GM19463 (cell line): Measurements from ENCODE around the gene MEP1B.
"Not testable (repeated sequence)": the region's sequence is repeated elsewhere in the genome, so short reads cannot be mapped to it uniquely, and the experiment has no call there.

Experiments used
- ATAC-seq: cut with Tn5 transposase; IDR thresholded peaks from one replicate; pipeline ENCODE4 v1.9.1; 2021; ENCODE audit warnings: mild to moderate bottlenecking, moderate library complexity; ENCODE audit not compliant: unreplicated experiment

The MEP1B gene

DNA sequence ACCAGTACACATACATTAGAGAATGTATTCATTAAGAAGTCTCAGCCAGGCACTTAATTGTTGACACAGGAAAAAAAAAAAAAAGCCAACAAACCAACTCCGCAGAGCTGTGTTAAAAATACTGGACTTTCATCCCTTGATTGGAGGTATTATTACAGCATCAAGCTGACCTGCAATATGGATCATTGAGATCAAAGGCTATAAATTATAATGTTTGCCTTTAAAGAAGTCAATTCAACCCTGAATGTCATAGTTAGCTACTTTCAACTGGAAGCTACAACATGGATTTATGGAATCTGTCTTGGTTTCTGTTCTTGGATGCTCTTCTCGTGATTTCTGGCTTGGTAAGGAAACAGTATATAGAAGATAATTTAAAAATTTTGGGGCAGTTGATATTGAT is at the start of gene MEP1B:
TSS of gene MEP1B (plus strand) at position 250 of the 400 bp plus-strand sequence. CDS start at position 282, 32 bp downstream.
- no peak for ATAC-seq

DNA sequence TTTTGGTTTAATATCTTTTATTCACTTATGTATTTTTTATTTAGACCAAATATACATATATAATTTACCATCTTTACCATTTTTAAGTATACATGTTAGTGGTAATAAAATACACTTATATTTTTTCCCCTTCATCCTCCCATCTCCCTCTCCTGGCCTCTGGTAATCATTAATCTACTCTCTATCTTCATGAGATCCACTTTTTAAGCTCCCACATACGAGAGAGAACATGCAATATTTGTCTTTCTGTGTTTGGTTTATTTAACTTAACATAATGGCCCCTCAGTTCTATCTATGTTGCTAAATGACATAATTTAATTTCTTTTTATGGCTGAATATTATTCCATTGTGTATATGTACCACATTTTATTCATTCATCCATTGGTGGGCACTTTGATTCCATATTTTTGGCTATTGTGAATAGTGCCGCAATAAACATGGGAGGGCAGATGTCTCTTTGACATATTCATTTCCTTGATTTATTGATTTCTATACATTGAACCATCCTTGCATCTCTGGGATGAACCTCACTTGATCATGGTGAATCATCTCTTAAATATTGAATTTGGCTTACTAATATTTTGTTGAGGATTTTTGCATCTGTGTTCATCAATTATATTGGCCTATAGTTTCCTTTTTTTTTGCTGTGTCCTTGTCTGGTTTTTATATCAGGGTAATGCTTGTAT is 41.5 kb upstream of the MEP1B start:
- no peak for ATAC-seq

DNA sequence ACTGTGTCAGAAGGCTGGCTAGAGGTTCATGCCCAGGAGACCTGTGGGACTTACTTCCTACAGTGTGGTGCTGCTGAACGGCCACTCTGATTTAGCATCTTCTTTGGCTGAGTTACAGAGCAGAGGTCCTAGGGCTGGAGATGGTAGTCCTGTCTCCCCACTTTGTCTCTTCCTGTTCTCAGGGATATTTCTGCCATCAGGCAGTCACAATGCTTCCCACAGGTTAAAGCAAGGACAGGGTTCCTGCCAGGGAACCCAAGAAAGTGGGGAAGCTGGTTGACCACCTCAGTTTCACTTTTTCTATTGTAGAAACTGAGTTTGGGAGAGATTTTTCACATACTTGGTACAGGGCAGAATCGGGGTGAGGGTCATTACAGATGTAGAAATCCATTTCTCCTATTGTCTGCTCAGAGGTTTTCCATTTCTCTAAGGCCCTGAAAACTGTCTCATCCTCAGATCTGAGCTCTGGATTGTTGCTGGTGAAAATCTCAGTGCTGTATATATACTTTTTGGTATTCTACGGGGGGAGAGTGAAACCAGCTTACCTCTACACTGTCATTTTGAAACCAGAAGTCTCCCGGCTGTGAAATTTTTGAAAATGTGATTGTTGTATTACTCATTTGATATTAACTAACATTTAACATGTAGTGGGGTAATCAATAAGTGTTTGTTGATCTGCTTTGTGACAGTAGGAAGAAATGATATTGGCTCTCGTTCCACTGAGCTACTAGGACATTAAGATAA is 37.0 kb upstream of the MEP1B start:
- peak; percentile 73 for ATAC-seq

DNA sequence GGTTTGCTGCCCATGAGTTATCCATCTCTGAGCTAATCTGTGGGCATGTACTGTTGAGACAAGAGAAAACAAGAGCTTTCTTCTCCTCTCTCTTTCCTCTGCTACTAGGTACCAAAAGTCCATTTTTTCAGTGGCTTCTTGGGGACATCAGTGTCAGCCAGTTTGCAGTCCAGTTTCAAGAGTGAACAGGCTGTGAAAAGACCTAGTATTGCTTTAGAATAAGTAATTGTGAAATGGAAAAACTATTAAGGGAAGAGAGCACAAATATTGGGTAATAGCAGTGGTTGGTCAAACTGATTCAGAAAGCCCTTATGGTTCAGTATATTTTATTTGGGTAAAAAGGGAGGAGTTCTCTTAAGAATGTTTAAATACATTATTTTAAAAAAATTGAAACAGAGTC is 33.0 kb upstream of the MEP1B start:
- no peak for ATAC-seq

DNA sequence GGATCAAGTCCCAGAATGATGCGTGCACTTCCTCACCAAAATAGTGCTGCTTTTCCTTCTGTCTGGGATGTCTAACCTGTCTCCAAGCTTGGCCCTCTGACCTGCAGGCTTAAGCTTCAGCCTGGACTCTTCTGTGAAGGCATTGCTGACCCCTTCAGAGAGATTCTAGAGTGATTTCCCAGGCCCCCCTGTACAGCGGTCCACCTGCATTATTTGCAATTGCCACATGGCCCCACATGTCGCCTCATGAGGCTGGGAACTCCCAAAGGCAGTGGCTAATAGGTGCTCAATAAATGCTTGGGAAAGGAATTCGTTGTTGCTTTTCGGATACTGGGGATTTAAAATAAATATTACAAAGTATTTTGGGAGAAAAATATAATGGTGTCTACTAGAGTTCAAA is 32.3 kb upstream of the MEP1B start:
- no peak for ATAC-seq

DNA sequence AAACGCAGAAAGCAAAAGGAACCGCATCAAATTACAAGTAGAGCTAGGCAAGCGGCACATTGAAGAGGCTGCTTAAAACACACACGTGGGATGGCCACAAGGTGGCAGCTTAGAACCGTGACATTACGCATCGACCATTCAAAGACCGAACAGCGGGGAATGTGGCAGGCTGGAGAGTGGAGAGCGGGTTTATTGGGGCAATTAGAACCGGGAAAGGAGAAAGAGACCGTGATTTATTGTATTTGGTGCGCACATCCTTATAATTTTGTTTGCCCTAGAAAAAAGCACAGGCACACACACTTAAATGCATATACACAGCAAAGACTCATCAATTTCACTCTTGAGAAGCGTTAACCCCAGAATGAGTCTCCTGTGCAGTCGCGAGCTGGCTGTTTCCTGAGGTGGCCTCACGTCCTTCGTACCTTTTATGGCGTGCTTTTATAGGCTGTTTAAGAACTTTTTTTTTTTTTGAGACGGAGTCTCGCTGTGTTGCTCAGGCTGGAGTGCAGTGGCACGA is 31.7 kb upstream of the MEP1B start:
- ATAC-seq = peak; percentile 95

DNA sequence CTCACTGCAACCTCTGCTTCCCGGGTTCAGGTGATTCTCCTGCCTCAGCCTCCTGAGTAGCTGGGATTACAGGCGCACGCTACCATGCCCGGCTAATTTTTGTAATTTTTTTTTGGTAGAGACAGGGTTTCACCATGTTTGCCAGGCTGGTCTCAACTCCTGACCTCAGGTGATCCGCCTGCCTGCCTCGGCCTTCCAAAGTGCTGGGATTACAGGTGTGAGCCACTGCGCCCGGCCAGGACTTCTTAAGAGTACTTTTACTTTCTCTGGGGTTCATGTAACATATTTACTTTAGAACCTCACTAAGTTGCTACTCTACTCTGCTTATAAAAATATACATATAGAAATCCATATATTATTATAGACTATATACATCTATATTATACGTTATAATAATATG is 31.2 kb upstream of the MEP1B start:
- ATAC-seq = not testable (repeated sequence)

DNA sequence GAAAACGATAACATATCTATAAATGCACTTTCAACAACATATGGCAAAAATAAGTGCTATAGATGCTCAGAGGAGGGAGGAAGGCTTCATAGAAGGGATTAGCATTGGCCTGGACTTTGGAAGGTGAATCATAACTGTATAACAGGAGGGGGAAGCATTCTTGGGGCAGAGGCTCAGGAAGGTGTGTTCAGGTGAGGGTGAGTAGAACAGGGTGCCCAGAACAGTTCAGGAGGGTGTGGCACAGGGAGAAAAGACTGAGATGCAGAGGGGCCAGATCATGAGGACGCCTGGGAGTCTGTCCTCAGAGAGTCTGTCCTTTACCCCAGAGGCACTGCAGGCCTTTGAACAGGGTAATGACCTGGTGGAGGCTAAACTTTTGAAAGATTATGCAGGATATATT is 29.3 kb upstream of the MEP1B start:
- no peak for ATAC-seq

DNA sequence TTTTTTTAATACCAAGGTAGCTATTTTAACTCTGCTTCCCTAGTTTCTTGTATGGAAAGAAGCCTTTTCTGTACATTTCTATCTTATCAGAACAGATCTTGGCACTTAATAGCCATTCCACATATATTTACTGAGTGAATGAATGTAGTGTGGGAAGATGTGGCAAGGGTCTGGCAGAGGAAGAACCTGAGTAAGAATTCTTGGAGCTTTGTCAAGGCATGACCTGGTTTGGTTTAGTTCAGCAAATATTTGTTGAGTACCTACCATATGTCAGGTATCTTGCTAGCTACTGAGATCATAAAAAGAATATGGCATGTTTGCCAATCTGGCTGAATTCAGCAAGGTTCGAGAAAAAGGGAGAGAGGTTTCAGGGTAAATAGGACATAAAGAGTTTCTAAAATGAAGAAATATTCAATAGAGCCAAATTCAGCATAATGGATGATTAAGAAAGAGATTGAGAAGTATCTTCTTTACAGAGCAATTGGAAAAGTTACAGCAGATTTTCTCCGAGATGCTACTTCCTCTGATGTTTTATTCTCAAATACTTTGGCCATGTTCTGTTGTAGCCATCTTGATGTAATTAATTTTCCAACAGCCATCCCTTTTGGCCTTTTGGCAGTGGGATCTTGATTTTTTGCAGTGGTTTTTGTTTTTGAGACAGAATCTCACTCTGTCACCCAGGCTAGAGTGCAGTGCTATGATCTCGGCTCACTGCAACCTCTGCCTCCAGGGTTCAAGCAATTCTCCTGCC is 21.7 kb upstream of the MEP1B start:
- ATAC-seq = no peak

DNA sequence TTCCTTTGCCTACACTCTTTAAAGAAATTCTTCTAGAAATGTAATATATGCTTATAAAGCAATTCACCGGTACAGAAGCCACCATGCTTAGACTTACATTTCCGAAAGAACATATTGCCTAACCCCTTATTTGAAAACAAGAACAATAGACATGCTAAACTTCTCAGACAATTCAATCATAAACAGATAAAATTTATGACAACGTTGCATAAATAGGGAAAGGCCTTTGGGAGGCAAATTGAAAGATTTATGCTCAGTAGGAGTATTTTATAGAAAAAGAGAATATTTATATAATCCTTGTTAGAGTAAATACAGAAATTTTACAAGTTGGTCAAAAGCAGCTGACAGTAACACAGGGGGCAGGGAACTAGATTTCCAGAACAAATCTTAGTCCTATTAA is 16.2 kb upstream of the MEP1B start:
- ATAC-seq = no peak

DNA sequence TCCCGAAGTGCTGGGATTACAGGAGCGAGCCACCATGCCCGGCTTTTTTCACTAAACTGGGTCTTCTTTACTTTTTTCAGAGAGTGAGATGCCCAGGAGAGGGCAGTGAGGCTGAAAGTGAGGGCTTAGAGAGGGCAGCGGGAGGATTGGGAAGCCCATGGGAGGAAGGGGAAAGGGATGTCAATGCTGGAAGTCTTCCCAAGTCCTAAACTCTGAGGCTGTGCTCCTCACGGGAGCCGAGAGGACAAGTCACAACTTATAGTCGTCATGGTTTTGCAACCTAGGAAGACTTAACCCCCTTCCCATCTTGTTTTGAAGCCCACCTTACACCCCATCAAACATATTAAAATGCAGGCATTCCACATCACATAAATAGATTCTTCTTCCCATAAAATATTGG is 15.1 kb upstream of the MEP1B start:
- no peak for ATAC-seq

DNA sequence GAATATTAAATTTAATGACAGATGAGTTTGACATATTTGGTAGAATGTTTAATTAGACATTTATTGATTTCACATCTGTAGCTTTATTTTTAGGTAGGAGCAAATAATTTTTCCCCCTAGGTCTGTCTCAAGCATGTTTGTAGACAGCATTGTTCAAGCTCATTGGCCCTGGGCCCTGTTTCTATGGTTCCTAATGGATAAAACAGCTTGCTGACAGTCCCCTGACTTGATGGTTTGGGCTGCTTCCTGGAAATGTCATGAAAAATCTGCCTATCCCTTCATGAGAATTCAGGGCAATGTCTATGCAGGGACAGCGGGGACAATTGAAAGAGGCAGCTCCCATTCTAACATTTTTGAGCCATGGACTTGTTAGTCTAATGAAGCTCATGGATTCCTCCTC is 14.6 kb upstream of the MEP1B start:
- ATAC-seq = no peak

DNA sequence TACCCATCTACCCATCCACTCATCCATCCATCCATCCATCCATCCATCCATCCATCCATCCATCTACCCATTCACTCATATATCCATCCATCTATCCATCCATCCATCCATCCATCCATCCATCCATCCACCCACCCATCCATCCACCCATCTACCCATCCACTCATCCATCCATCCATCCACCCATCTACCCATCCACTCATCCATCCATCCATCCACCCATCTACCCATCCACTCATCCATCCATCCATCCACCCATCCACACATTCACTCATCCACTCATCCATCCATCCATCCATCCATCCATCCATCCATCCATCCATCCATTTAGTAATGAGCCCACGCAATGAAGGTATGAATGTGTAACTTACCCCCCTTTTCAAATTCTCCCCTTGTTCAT is 13.1 kb upstream of the MEP1B start:
- ATAC-seq = not testable (repeated sequence)

DNA sequence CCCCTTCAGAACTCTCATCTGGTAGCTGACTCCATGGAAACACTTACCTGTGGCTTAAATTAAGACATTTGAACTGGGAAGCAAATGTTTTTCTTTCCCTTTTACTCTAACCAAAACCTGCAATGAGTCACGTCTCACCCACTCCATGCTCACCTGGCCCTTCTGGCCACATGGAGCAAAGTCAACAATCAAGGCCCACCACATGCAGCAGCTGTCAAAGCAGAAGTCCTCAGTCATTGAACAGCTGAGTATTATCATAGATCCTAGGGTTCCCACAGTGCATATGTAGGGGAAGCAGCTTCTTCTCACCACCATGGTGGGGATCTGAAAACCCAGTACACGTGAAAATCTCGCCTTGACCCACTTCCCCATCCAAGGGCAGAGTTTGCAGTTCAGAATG is 12.3 kb upstream of the MEP1B start:
- ATAC-seq = no peak

DNA sequence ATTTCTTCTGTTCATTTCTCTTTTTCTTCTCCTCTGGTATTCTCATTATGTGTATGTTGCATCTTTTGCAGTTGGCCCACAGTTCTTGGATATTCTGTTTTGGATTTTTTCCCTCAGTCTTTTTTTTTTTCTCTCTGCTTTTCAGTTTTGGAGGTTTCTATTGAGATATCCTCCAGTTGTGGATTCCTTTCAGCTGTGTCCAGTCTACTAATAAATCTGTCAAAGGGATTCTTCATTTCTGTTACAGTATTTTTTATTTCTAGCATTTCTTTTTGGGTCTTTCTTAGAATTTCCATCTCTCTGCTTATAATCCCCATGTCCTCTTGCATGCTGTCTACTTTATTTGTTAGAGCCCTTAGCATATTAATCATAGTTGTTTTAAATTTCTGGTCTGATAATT is 6.3 kb upstream of the MEP1B start:
- ATAC-seq = no peak

DNA sequence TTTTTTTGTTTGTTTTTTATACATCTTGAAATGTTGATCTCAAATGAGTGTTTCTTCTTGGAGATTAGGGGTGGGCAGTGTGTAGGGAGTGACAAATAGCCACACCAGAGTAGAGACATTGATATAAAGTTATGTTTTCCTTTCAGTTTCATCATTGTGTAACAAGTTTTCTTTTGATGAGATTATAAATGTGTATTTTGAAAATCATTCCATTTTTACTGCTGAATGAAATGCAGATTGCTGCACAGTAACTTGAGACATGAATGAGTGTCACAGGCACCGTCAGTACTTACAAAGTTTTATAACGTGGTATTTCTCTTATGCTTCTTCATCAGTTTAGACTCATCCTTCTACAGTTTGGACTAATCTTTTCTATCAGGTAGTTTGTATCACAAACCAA is 370 bp downstream of the MEP1B start:
- no peak for ATAC-seq

DNA sequence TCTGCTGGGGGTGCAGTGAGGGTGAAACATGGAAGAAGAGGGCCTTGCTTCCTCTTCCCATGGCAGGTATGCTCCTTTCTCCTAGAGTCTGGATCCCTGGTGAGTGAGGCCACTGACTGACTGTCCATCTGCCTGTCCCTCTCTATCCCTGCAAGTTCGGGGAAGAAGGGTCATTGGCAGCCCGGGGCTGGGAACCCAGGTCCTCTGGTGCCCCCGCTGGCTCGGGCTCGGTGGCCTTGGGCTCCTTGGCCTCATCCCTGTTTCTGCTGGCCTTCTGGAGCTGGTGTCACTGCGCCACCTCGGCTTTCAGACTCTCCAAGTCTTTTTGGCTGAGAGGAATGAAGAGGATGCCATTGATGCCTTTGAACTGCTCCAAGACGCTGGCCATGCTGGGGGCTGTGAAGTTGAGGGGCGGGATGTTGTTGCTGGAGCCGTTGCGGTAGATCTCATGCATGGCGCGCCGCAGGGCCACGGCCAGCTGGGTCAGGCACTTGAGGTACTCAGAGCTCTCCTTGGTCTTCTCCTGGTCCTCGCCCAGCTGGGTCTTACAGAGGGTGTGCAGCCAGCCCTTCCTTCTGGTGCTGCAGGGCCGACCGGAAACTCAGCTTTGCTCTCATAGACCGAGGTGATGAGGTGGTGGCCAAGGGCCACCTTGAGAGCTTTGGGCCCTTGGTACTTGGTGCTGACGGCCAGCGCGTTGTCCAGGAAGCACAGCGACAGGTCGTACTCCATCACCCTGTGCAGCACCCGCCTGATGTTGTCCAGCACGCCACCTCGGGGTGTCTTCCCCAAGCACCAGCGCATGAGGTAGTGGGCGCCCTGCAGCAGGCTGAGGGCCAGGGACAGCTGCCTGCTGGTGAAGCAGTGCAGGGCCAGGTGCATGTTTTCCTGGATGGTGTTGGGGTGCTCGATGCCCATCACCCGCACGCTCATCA is 6.3 kb downstream of the MEP1B start:
- no peak for ATAC-seq

DNA sequence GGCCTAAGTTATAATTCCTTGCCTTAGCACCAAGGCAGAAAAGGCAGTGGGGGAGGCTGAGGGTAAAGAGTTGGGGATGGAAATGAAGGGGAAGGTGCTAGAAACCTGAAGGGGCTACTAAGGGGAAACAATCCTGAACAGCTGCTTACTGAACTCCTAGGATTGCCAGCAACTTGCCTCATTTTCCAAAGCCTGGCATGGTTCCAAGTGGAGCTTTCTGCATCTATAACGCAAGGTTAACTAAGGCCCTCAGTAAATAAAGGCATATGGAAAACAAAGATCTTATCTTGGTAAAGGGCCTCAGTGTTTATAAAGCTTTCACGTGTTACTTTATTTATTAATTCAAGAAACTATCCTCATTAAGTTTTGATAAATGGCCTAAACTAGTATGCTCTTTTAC is 10.9 kb downstream of the MEP1B start:
- no peak for ATAC-seq

DNA sequence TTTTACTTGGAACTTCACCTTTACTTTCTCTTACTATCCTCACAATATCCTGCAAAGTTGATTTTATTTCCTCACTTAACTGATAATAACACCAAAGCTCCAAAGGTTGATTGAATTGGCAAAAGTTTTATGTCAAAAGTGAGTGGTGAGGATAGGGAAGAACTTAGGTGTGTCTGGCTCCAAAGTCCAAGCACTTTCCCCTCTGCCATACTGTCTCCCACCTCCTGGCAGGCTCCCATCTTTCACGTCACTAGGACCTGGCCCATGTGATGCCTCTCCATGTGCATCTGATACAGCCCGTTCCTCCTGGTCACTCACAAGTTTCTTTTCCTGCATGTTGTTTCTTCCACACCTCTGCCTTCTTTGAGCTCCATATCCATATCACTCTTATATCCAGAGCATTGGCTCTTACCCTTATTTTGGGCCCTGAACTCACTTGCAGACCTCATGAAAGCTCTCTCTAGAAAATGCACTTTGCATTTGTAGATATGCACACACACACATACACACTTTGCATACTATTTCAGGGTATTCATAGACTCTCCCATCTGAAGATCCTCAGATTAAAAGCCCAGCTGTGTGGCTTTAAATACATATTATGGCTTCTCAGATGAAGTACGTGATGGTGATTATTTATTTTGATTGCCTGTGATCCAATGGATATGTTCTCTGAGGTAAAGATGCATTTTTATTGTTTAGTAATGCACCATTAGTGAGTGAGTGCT is 12.3 kb downstream of the MEP1B start:
- ATAC-seq = no peak

DNA sequence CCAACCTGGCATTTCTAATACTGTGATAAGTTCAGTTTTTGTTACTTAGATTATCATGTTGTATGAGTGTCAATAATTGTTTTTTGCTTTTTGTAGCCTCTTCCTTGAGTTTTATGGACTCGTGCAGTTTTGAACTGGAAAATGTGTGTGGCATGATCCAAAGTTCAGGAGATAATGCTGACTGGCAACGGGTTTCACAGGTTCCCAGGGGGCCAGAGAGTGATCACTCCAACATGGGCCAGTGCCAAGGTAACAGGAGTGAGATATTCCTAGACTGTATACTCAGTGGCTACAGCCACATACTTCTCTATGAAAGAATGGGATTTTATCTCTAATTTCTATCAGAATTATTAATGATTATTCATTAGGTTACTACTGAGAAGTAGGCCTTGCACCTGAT is 18.2 kb downstream of the MEP1B start:
- ATAC-seq = no peak
